HG02852 (cell line): ENCODE results near the gene ELMO1.
A peak's percentile ranks its signal among the peaks of the same experiment; 100 is the strongest.

ENCODE experiments used
- ATAC-seq: cut with Tn5 transposase; IDR thresholded peaks from one replicate; pipeline ENCODE4 v1.9.1; 2021; ENCODE audit warnings: mild to moderate bottlenecking, moderate library complexity; ENCODE audit not compliant: unreplicated experiment

ELMO1 gene

GRCh38 chr7:37234334-37234733 lies 214.3 kb downstream of the ELMO1 start:
- no peak for ATAC-seq

- no peak for ATAC-seq
These were observed 217.1 kb downstream of the ELMO1 start for GRCh38 chr7:37231613-37232012.

GRCh38 chr7:37230221-37230620 lies 218.4 kb downstream of the ELMO1 start:
- no peak for ATAC-seq

- ATAC-seq = no peak
These were observed 219.3 kb downstream of the ELMO1 start for GRCh38 chr7:37229381-37229780.

- no peak for ATAC-seq
These were observed 223.2 kb downstream of the ELMO1 start for GRCh38 chr7:37225285-37225969.

- no peak for ATAC-seq
These were observed 223.9 kb downstream of the ELMO1 start for GRCh38 chr7:37224746-37225145.

- ATAC-seq = no peak
These were observed 228.0 kb downstream of the ELMO1 start for GRCh38 chr7:37220664-37221063.

- no peak for ATAC-seq
These were observed 229.7 kb downstream of the ELMO1 start for GRCh38 chr7:37218956-37219355.

- ATAC-seq = no peak
These were observed 231.7 kb downstream of the ELMO1 start for GRCh38 chr7:37216923-37217322.

GRCh38 chr7:37216156-37216852 lies 232.4 kb downstream of the ELMO1 start:
- no peak for ATAC-seq

- ATAC-seq = no peak
These were observed 233.3 kb downstream of the ELMO1 start for GRCh38 chr7:37215290-37215923.

- ATAC-seq = no peak
These were observed 236.1 kb downstream of the ELMO1 start for GRCh38 chr7:37212556-37212955.

- no peak for ATAC-seq
These were observed 236.6 kb downstream of the ELMO1 start for GRCh38 chr7:37212051-37212450.

- ATAC-seq = no peak
These were observed 237.4 kb downstream of the ELMO1 start for GRCh38 chr7:37211097-37211880.

GRCh38 chr7:37209195-37209594 lies 239.5 kb downstream of the ELMO1 start:
- ATAC-seq = no peak

- ATAC-seq = peak; percentile 79
These were observed 240.1 kb downstream of the ELMO1 start for GRCh38 chr7:37208528-37208927.

- no peak for ATAC-seq
These were observed 242.5 kb downstream of the ELMO1 start for GRCh38 chr7:37206192-37206591.

- no peak for ATAC-seq
These were observed 243.2 kb downstream of the ELMO1 start for GRCh38 chr7:37205451-37205850.

- no peak for ATAC-seq
These were observed 246.8 kb downstream of the ELMO1 start for GRCh38 chr7:37201876-37202198.

GRCh38 chr7:37201003-37201875 lies 247.4 kb downstream of the ELMO1 start:
- no peak for ATAC-seq
